ENCODE results near the gene ARID5B.

The ARID5B gene

GRCh38 chr10:61978965-61979364, 77.5 kb downstream of the ARID5B start:
- no peak overlapping the region for H2AFZ ChIP-seq (ENCODE audit: low read length)
- no peaks in the 10 kb centered on the region for H3K27me3 ChIP-seq (ENCODE audit: insufficient read depth, low read length, poor library complexity, severe bottlenecking)
- H3K79me2 ChIP-seq (ENCODE audit: insufficient read depth, low read length), result peaks cover 80% of the 10 kb centered on the region
- peaks cover 37% of the 10 kb centered on the region for H3K36me3 ChIP-seq (ENCODE audit: insufficient read depth, low read length)
- H3F3A ChIP-seq (ENCODE audit: low read depth), result no peaks in the 10 kb centered on the region; the same call in 1 of the 2 replicates
- H3K4me2 ChIP-seq (ENCODE audit: low read depth, low read length, poor library complexity, severe bottlenecking), result no peak overlapping the region
- no peak overlapping the region for H3K4me3 ChIP-seq (ENCODE audit: low read length, poor library complexity, severe bottlenecking)
- peaks cover 5% of the 10 kb centered on the region; the same call in 1 of the 2 replicates for H3K9me3 ChIP-seq (ENCODE audit: insufficient read depth, low read depth, low read length)
- peaks cover 47% of the 10 kb centered on the region for H3K4me1 ChIP-seq (ENCODE audit: insufficient read depth, low read length, poor library complexity, severe bottlenecking)
- peaks cover under 1% of the 10 kb centered on the region for H4K20me1 ChIP-seq (ENCODE audit: insufficient read depth, low read length, poor library complexity, severe bottlenecking)
- no peak for TF ChIP-seq EZH2phosphoT487 (IDR thresholded peaks at IDR 0.05; ENCODE audit: borderline replicate concordance)
- TF ChIP-seq, protein P1, sequence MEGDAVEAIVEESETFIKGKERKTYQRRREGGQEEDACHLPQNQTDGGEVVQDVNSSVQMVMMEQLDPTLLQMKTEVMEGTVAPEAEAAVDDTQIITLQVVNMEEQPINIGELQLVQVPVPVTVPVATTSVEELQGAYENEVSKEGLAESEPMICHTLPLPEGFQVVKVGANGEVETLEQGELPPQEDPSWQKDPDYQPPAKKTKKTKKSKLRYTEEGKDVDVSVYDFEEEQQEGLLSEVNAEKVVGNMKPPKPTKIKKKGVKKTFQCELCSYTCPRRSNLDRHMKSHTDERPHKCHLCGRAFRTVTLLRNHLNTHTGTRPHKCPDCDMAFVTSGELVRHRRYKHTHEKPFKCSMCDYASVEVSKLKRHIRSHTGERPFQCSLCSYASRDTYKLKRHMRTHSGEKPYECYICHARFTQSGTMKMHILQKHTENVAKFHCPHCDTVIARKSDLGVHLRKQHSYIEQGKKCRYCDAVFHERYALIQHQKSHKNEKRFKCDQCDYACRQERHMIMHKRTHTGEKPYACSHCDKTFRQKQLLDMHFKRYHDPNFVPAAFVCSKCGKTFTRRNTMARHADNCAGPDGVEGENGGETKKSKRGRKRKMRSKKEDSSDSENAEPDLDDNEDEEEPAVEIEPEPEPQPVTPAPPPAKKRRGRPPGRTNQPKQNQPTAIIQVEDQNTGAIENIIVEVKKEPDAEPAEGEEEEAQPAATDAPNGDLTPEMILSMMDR (conservative IDR thresholded peaks at IDR 0.05; ENCODE audit: low read length), result peak; percentile 49
- H3K9me2 ChIP-seq (replicated peaks; ENCODE audit: low read depth, low read length), result no peaks in the 10 kb centered on the region
- no peak overlapping the region for H3K9ac ChIP-seq (ENCODE audit: low read depth, low read length, poor library complexity, severe bottlenecking)

DNA sequence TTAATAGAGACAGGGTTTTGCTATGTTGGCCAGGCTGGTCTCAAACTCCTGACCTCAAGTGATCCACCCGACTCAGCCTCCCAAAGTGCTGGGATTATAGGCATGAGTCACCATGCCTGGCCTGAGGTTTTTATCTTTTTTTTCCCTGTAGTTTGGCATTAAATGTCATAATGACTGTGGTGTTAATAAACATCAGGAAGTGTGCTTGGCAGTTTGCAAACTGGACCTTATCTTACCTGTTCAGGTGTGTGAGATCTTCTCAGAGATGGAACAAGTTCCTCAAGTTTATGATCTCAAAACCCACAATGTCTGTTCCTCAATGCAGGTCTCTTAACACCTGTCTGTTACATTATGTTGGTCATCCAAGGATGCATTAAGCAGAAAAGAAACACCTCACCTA, 80.0 kb downstream of the ARID5B start:
- Histone ChIP-seq H3F3A (ENCODE audit: low read depth) (no peaks in the 10 kb centered on the region; the same call in 1 of the 2 replicates), H3K9me2 (replicated peaks; ENCODE audit: low read depth, low read length) (no peaks in the 10 kb centered on the region), H3K4me1 (ENCODE audit: insufficient read depth, low read length, poor library complexity, severe bottlenecking) (peaks cover 57% of the 10 kb centered on the region), H3K27me3 (ENCODE audit: insufficient read depth, low read length, poor library complexity, severe bottlenecking) (no peaks in the 10 kb centered on the region), H3K4me3 (ENCODE audit: low read length, poor library complexity, severe bottlenecking) (no peak overlapping the region), H3K9ac (ENCODE audit: low read depth, low read length, poor library complexity, severe bottlenecking) (no peak overlapping the region), H3K36me3 (ENCODE audit: insufficient read depth, low read length) (peaks cover 55% of the 10 kb centered on the region), H3K79me2 (ENCODE audit: insufficient read depth, low read length) (peaks cover 80% of the 10 kb centered on the region), H2AFZ (ENCODE audit: low read length) (no peak overlapping the region), H3K4me2 (ENCODE audit: low read depth, low read length, poor library complexity, severe bottlenecking) (no peak overlapping the region), H3K9me3 (ENCODE audit: insufficient read depth, low read depth, low read length) (peaks cover 2% of the 10 kb centered on the region; the same call in 1 of the 2 replicates), H4K20me1 (ENCODE audit: insufficient read depth, low read length, poor library complexity, severe bottlenecking) (peaks cover 21% of the 10 kb centered on the region)
- TF ChIP-seq EZH2phosphoT487 (IDR thresholded peaks at IDR 0.05; ENCODE audit: borderline replicate concordance), result no peak
- TF ChIP-seq, protein P1 (conservative IDR thresholded peaks at IDR 0.05; ENCODE audit: low read length), result no peak

DNA sequence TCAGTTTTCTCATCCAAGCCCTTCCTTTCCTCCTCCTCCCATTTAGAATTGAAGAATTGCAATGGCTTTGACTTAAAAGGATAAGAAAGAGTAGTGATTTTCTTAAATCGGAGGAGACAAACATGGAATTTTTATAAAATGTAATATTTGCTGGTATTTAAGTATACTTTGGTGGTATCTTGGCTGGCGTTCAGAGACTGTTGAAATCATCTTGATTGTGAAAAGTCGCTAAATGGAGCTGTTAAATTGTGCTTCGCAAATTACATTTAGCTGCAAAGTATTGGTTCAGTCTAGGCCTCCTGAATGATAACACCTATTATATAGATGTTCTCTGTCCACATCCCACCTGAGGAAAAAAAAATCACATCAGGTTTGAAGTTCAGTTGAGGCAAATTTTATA, 81.8 kb downstream of the ARID5B start:
- Histone ChIP-seq H3F3A (ENCODE audit: low read depth) (no peaks in the 10 kb centered on the region), H4K20me1 (ENCODE audit: insufficient read depth, low read length, poor library complexity, severe bottlenecking) (peaks cover 22% of the 10 kb centered on the region), H3K9me3 (ENCODE audit: insufficient read depth, low read depth, low read length) (no peaks in the 10 kb centered on the region), H3K36me3 (ENCODE audit: insufficient read depth, low read length) (peaks cover 63% of the 10 kb centered on the region; the same call in 1 of the 2 replicates), H3K9ac (ENCODE audit: low read depth, low read length, poor library complexity, severe bottlenecking) (no peak overlapping the region), H2AFZ (ENCODE audit: low read length) (no peak overlapping the region), H3K9me2 (replicated peaks; ENCODE audit: low read depth, low read length) (no peaks in the 10 kb centered on the region), H3K27me3 (ENCODE audit: insufficient read depth, low read length, poor library complexity, severe bottlenecking) (no peaks in the 10 kb centered on the region), H3K4me2 (ENCODE audit: low read depth, low read length, poor library complexity, severe bottlenecking) (no peak overlapping the region), H3K4me3 (ENCODE audit: low read length, poor library complexity, severe bottlenecking) (no peak overlapping the region), H3K4me1 (ENCODE audit: insufficient read depth, low read length, poor library complexity, severe bottlenecking) (peaks cover 73% of the 10 kb centered on the region), H3K79me2 (ENCODE audit: insufficient read depth, low read length) (peaks cover 95% of the 10 kb centered on the region)
- no peak for TF ChIP-seq EZH2phosphoT487 (IDR thresholded peaks at IDR 0.05; ENCODE audit: borderline replicate concordance)
- TF ChIP-seq, protein P1 (conservative IDR thresholded peaks at IDR 0.05; ENCODE audit: low read length), result no peak
